ENCODE results near the gene ECE2.

DNA sequence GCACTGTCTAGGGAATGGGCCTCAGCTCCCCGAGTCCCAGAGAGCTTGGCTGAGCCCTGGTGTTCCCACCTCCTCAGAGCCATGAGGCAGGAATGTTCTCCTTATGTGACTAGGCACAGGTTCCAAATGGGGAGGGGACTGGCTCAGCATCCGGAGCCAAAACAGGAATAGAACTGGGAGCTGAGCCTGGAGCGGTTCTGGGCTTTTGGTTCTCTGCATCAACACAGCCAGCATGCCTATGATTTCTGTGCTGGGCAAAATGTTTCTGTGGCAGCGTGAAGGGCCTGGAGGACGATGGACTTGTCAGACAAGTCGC lies 61.5 kb downstream of the ECE2 start, which contains the start of gene FAM131A:
- no peak for TF ChIP-seq YY1 (IDR thresholded peaks at IDR 0.05; ENCODE audit: insufficient read depth, insufficient read length)
- no peak for TF ChIP-seq ZNF274 (IDR thresholded peaks at IDR 0.05; ENCODE audit: low read depth, low read length)
- no peak for TF ChIP-seq SUZ12 (IDR thresholded peaks at IDR 0.05; ENCODE audit: extremely low read depth, insufficient read depth, insufficient read length)

Data from NT2/D1 (cell line).